Stimulated activated CD4-positive, alpha-beta T cell treated with anti-CD3 and anti-CD28 coated beads, Interleukin-4, amount 100 ng/mL, for 1 hour (primary cell): ENCODE measurements around the gene RBBP5.

Experiments
- DNase-seq: peaks from one replicate; pipeline ENCODE4 v3.0.0-alpha.2; 2020

The RBBP5 gene

DNA sequence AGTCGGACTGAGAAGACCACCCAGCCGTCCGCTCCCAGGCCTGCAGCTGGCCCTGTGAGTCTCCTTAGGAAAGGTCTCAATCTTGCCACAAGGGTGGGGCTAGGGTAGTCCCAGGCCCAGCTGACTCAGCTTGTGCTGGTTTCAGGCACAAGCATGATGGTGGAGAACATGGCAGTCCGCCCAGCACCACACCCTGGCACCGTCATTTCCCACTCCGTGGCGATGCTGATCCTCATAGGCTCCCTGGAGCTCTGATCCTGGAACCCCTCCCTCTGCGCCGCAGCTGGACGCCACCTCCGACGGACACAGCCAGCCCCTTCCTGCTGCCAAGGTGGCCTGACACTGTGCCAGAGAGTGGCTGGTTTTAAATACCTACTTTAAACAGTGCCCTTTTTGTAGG lies 48.3 kb downstream of the RBBP5 start:
- DNase-seq, result no peak

DNA sequence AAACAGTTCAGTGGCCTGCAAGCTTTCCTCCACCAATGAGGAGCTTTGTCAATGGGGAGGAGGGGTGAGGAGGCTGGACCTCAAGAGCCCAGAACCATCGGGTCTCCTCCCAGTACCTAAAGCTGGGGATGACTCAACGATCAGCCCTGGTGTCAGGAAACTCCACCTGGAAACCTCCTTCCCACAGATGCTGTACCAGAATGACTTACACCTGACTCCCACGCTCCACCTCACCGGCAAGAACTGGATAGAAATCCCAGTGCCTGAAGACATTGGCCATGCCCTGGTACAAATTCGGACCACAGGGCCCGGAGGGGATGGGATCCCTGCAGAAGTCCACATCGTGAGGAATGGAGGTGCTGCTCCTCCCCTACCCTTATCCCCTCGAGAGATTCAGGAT lies 48.9 kb downstream of the RBBP5 start:
- no peak for DNase-seq

DNA sequence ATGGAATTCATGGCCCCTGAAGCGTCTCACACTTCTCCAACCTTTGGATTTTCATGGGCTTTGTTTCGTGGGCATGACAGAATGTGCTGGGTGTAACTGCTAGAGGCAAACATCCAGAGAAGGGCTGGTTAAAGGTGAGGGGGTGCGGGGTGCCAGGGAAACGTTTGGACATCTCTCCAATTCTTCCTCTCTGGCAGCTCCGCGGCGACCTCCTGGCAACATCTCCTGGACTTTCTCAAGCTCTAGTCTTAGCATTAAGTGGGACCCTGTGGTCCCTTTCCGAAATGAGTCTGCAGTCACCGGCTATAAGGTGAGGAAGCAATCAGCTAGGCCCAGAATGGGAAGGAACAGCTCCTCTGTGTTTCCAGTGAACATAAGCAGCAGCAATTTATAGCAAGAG lies 49.5 kb downstream of the RBBP5 start:
- no peak for DNase-seq

DNA sequence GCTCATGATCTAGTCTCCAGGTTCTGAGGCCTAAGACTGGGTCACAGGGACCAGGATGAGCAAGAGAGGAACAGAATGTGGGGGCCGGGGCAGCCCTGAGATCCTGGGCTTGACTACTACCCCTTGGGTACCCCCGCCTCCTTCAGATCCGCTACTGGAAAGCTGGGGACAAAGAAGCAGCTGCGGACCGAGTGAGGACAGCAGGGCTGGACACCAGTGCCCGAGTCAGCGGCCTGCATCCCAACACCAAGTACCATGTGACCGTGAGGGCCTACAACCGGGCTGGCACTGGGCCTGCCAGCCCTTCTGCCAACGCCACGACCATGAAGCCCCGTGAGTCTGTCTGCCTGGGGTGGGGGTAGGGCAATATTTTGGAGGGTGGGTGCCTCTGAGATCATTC lies 50.0 kb downstream of the RBBP5 start:
- DNase-seq, result no peak

DNA sequence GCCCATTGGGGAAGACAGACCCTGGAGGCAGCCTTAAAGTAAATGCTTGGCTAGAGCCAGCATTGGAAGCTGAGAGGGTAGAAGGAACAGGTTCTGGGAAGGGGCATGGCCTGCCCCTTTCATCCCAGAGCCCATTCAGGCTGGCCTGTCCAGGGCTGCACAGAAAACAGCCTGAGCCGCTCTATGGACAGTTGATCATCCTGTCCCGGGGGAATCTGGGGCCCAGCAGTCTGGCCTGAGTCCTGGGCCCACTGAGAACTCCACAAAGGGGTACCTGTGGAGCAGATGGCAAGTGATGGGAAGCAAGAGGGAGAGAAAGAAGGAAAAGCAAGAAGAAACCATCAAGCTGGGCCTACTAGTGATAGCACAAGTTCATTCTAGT lies 50.8 kb downstream of the RBBP5 start:
- DNase-seq, result no peak

DNA sequence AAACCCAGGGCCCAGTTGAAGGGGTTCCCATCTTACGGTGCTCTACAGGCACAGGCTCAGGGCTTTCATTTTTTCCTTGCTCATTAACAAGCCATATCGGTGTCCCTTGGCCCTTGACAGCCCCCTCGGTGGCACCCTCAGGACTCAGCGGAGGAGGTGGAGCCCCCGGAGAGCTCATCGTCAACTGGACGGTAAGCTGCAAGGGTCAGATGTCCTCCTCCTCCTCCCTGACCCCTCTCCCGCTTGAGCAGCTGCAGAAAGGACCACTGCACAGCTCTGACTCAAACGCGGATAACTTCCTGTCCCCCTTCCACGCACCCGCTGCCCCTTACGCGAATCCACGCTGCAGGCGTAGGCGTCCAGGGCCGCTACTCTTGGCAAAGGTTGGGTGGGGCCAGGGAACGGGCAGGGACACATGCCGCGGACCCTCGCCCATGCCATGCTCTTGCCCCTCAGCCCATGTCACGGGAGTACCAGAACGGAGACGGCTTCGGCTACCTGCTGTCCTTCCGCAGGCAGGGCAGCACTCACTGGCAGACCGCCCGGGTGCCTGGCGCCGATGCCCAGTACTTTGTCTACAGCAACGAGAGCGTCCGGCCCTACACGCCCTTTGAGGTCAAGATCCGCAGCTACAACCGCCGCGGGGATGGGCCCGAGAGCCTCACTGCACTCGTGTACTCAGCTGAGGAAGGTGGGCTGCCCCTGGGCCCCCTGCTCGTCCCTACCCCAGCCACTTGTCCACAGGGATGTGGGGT lies 52.2 kb downstream of the RBBP5 start:
- DNase-seq, result no peak

DNA sequence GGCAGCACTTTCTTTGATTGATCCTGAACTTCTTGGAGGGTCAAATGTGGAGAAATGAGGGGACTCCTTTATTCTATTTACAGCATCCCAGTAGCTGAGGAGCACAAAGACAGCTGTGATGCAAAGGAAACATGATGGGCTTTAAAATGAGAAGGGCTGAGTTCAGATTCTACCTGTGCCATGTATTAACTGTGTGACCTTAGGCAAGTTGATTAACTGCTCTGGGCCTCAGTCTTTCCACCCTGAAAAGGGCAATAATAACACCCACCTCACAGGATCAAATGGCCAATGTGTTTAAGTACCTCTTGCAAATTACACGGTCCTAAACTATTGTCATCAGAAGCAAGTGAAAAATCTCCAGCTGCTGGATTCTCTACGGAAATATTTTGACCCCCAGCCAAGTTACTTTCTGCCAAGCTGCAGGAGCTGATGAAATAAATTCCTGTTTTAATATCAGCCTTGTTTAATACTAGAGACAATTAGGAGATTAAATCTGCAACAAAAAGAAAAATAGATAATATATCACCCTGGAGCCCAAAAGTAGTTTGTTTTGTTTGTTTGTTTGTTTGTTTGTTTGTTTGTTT lies 53.2 kb downstream of the RBBP5 start:
- no peak for DNase-seq

DNA sequence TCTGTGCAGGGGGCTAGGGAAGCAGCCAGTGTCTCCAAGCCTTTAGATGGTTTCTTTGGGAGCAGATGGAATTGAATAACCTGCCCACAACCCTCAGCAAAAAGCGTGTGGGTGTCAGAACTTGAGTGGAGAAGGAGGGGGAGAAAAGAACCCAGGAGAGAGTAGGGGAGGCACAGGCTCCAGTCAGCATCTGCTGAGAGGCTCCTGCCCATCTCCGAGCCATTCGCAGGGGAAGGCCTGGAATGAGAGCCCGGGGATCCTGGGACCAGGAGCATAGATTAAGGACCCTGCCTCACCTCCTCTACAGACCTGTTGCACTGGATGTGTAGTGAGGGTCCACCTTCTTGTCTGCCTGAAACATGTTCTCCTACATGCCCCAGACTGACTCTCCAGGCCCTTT lies 53.8 kb downstream of the RBBP5 start:
- DNase-seq, result no peak

DNA sequence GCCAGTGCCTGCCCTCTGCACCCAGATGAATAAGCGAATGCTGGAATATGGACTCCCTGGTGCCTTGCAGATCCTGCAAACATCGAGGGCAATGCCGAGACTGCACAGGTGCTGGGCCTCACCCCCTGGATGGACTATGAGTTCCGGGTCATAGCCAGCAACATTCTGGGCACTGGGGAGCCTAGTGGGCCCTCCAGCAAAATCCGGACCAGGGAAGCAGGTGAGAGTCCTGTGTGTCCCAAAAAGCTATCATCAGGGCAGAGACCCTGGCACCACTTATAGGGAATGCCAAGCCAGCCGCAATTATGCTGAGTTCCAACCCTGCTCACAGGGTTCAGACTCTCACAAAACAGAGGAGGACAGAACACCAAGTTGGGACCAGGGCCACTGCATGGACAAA lies 54.7 kb downstream of the RBBP5 start:
- no peak for DNase-seq

DNA sequence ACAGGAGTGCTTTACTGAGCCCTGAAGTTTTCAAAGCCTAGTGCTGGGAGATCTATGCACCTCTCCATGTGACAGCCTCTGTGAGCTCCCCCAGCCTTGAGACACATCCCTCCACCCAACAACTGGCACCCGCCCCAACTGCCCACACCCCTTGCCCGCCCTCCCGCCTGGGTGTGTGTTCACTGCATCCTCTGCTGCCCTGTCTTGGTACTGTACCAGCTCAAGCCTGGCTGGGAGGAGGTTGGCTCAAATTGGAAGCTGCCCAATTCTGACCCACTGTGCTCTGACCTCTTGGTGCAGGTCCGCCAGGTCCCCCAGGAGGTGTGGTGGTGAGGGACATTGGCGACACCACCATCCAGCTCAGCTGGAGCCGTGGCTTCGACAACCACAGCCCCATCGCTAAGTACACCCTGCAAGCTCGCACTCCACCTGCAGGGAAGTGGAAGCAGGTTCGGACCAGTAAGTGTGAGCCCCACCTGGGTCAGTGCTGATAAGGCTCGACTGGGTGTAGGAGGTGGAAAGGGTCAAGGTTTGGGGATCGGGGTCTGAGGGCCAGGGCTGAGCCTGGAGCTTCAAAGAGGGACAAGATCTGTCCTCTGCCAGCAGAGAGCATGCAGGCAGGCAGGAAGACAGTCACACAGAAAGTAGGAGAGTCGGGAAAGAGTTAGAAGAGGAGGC lies 55.5 kb downstream of the RBBP5 start:
- no peak for DNase-seq

DNA sequence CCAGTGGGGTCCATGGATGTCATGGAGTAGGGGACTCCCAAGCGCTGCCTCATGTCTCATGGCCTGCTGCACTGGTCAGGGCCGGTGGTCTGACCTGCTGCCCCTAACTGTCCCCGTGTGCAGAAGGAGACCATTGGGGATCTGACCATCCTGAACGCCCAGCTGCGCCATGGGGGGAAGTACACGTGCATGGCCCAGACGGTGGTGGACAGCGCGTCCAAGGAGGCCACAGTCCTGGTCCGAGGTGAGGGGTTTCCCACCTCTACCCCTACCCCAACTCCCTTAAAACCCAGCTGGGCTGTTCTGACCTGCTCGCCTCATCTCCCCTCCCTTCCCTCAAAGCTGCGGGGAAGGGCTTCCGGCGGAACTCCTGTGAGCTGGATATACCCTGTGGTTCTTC lies 56.1 kb downstream of the RBBP5 start:
- DNase-seq, result no peak

DNA sequence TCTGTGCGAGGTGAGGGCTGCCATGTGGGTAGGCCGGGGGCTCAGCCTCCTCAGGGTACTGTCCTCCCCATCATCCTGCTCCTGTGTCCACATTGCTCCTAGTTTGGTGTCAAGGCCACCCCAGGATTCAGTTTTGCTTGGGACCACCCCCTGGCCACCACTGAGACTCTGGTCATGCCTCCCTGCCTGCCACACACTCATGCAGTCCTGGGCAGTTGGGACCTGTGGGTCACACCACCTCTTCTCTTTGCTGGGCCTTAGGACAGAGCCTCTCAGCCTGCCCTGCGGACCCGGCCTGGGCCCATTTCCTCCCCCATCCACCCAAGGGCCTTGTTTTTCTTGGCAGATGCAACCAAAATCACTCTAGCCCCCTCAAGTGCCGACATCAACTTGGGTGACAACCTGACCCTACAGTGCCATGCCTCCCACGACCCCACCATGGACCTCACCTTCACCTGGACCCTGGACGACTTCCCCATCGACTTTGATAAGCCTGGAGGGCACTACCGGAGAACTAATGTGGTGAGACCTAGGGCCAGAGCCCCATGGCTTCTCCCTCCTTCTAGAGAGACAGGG lies 56.9 kb downstream of the RBBP5 start:
- DNase-seq, result no peak

DNA sequence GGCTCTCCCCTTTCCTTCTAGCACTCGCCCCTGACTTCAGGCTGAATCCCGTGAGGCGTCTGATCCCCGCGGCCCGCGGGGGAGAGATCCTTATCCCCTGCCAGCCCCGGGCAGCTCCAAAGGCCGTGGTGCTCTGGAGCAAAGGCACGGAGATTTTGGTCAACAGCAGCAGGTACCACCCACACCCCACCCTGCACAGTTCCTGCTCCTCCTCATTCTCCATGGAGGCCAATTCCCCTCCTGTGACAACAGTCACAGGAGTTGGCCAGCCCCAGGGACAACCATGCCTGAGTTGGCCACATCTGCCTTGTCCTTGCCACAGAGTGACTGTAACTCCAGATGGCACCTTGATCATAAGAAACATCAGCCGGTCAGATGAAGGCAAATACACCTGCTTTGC lies 57.5 kb downstream of the RBBP5 start:
- DNase-seq, result no peak

DNA sequence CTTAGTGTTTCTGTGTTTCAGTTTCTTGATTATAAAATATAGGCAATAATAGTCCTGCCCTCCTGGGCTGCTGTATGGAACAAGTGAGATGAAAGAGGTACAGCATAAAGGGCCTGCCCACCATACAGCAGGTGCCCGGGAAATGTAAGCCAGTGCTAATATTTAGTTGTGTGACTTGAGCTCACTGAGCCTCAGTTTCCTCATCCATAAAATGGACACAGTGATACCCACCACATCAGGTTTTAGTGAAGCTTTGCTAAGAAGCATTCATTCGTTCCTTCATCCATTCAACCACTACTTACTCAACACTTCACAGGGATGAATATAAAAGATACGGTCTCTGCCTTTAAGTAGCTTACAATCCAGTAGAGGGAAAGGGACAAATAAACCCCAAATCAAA lies 58.9 kb downstream of the RBBP5 start:
- no peak for DNase-seq

DNA sequence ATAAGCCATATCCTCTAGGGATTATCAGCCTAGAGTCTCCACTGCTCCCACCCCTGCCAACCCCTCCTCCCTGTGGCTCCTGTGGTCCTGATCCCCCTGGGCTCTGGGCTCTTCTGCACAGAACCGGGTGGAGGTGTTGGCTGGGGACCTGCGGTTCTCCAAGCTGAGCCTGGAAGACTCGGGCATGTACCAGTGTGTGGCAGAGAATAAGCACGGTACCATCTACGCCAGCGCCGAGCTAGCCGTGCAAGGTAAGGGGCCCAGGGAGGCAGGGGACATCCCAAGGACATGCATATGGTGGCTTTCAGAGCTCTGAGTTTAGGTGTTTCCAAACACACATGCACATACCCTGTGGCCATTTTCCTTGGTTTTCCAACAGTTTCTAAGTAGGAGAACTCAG lies 59.5 kb downstream of the RBBP5 start:
- no peak for DNase-seq

DNA sequence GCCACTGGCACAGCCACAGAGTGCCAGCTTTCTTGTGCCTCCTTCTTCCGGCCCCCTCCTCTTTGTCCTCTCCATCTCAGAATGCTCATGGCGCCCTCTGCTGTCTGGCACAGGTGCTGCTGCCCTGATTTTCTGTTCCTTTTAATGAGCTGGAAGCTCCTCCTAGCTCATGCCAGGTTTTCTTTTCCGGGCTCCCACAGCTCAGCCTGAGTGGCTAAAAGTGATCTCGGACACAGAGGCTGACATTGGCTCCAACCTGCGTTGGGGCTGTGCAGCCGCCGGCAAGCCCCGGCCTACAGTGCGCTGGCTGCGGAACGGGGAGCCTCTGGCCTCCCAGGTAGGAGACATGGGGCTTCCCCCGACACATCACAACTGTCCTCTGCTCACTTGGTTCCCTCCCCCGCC lies 60.1 kb downstream of the RBBP5 start:
- DNase-seq, result peak; percentile 68

DNA sequence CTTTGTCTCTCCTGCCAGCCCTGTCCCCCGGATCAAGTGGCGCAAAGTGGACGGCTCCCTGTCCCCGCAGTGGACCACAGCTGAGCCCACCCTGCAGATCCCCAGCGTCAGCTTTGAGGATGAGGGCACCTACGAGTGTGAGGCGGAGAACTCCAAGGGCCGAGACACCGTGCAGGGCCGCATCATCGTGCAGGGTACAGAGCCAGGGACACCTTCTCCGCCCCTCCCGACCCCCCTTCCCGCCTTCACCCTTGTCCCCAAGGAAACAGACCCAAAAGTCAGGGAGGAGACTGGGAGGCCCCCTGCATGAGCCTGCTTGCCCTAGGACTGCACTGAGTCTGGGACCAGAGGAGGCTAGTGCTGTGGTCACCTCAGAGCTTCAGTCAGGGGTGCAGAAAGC lies 60.6 kb downstream of the RBBP5 start:
- no peak for DNase-seq

DNA sequence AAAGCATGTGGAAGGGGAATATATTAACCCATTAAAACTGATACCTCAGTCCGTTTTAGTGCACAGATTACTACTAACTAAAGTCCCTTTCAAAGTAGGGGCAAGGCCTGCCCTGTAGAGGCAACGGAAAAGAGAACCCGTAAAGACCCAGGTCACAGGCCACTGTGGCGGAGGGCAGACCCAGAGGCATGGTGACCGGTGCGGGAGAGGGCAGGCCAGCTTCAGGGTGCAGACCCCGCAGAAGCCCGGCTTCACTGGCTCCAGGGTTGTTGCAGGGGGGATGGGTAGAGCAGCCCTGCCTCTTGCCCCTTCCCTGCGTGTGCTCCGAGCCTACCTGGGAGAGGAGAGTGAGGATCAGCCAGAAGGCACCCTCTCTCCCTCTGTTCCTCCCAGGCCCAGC lies 61.0 kb downstream of the RBBP5 start:
- DNase-seq, result no peak

DNA sequence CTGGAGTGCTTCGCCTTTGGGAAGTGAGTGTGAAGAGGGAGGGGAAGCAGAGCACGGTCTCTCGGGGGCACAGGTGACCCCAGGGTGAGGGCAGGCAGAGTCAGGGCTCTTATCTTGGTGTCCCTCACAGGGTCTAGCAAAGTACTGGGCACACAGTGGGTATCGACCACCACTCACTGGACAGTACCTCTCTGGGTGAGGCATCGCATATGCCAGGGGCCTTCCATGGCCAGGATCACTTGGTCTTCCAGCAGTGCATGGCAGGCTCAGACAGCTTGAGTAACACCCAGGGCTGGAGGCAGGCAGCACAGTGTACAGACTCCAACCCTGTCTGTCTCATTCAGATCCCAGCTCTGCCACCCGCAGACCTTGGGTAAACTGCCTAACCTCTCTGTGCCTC lies 62.1 kb downstream of the RBBP5 start:
- no peak for DNase-seq

DNA sequence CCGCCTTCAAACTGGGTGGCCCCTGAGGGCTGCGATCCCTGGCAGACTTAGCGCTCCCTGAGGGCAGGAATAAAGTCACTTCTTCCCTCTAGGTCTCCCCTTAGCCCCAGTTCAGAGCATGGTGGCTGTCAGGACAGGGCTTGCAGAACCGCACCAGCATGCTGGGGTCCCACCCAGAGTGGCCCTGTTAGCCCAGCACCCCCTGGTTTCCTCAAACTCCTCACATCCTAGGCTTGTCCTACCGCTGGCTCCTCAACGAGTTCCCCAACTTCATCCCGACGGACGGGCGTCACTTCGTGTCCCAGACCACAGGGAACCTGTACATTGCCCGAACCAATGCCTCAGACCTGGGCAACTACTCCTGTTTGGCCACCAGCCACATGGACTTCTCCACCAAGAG lies 62.9 kb downstream of the RBBP5 start:
- DNase-seq, result no peak

DNA sequence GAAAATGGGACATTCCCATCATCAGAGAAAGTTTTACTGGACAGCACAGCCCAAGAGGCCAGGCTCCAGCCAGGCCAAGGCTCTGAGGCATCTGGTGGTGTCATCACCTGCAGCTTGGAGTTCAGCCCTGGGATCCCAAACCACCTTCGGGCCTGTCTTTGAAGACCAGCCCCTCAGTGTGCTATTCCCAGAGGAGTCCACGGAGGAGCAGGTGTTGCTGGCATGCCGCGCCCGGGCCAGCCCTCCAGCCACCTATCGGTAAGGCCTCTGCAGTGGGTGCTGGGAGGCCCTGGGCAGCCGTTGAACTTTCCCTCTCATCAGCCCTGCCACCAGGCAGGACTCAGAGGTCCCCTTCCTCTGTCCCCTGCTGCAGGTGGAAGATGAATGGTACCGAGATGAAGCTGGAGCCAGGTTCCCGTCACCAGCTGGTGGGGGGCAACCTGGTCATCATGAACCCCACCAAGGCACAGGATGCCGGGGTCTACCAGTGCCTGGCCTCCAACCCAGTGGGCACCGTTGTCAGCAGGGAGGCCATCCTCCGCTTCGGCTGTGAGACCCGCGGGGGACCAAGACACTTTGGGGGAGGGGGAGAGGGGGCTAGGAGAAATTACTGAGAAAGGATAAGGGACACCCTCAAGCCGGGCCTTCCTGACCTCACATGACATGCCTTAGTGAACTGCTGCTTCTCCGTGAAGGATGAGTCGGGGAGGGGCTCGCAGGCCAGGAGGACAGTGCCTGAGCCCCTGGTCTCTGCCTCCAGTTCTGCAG lies 63.8 kb downstream of the RBBP5 start:
- DNase-seq, result no peak

DNA sequence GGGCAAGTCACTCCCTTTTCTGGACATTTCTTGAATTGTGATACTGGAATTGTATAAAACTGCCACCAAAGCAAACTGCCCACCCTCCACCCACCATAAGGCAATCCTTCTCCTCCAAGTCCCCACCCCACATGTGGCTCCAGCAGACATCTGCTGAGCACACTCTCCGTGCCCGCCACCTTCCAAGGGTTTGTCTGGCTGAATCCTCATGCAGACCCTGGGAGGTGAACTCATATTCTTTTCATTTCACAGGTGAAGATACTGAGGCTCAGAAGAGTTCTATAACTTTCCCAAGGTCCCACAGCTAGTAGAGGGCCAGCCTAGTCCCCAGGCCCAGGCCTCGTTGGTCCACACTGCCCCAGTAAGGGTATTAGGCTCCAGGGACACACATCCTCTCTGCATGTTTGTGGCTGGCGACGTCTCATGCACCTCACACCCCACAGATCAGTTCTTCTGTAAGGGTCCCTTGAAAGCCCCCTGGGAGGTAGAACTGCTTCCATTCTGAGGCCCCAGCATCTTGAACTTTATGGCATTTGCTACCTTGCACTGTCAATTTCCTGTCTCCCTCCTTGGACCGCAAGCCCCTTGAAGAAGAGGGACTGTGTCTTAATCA lies 64.7 kb downstream of the RBBP5 start:
- no peak for DNase-seq

DNA sequence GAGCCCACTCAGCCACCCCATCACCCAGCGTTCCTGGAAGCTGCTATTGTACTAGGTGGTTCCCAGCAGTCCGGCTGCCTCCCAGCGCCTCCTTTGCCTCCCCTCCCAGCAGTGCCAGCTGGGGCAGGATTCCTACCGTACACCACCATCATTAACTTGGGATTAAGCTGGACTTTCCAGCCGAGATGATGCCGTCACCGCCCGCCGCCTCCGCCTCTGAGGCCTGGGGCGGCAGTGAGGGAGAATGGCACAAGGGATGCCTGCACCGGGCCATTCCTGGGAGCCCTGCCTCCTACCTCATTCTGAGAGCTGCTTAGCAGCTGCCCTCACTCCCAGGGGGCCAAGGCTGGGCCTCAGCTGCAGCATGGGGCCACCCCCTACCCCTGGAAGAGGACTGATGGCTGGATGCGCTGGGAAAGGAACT lies 65.6 kb downstream of the RBBP5 start:
- DNase-seq, result no peak
